LNCAP (cell line): Measurements from ENCODE around the gene CD164L2.

Source experiments
- TF ChIP-seq, protein P1 (sequence below): fragments of 450-650 bp; IDR thresholded peaks from 2 replicates; pipeline ENCODE4 v1.5.1; 2017; ENCODE audit warnings: mild to moderate bottlenecking

Gene CD164L2

DNA sequence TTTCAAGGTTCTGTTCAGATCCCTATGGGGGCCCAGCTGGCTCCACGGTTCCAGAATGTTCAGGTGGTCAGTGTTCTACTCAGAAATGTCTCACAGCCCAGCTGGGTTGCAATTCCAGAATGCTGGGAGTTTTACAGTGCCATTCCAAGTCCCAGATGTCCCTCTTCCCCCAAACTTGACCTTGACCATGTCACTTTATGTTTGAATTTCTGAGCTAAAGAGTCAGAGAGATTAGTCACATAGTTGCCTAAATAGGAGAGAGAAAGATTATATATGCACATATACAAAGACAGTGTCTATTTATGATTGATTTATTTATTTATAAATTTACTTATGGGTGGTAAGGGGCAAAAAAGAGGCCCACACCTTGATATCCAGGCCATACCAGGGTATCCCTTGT lies 11.8 kb upstream of the CD164L2 start:
- TF ChIP-seq, protein P1, sequence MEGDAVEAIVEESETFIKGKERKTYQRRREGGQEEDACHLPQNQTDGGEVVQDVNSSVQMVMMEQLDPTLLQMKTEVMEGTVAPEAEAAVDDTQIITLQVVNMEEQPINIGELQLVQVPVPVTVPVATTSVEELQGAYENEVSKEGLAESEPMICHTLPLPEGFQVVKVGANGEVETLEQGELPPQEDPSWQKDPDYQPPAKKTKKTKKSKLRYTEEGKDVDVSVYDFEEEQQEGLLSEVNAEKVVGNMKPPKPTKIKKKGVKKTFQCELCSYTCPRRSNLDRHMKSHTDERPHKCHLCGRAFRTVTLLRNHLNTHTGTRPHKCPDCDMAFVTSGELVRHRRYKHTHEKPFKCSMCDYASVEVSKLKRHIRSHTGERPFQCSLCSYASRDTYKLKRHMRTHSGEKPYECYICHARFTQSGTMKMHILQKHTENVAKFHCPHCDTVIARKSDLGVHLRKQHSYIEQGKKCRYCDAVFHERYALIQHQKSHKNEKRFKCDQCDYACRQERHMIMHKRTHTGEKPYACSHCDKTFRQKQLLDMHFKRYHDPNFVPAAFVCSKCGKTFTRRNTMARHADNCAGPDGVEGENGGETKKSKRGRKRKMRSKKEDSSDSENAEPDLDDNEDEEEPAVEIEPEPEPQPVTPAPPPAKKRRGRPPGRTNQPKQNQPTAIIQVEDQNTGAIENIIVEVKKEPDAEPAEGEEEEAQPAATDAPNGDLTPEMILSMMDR: no peak

DNA sequence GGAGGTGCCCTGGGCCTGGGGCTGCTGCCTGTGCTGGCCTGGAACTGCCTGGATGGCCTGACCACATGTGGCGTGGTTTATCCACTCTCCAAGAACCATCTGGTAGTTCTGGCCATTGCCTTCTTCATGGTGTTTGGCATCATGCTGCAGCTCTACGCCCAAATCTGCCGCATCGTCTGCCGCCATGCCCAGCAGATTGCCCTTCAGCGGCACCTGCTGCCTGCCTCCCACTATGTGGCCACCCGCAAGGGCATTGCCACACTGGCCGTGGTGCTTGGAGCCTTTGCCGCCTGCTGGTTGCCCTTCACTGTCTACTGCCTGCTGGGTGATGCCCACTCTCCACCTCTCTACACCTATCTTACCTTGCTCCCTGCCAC lies 11.1 kb upstream of the CD164L2 start:
- TF ChIP-seq, protein P1: no peak

DNA sequence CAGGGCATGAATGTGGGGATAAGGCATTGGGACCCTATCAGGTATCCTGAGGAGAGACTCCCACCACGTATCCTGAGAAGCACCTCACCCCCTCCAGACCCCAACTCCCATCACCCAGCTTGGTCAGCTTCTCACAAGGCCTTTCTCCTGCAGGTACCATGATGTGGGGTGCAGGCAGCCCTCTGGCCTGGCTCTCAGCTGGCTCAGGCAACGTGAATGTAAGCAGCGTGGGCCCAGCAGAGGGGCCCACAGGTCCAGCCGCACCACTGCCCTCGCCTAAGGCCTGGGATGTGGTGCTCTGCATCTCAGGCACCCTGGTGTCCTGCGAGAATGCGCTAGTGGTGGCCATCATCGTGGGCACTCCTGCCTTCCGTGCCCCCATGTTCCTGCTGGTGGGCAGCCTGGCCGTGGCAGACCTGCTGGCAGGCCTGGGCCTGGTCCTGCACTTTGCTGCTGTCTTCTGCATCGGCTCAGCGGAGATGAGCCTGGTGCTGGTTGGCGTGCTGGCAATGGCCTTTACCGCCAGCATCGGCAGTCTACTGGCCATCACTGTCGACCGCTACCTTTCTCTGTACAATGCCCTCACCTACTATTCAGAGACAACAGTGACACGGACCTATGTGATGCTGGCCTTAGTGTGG lies 10.6 kb upstream of the CD164L2 start:
- TF ChIP-seq, protein P1: no peak

DNA sequence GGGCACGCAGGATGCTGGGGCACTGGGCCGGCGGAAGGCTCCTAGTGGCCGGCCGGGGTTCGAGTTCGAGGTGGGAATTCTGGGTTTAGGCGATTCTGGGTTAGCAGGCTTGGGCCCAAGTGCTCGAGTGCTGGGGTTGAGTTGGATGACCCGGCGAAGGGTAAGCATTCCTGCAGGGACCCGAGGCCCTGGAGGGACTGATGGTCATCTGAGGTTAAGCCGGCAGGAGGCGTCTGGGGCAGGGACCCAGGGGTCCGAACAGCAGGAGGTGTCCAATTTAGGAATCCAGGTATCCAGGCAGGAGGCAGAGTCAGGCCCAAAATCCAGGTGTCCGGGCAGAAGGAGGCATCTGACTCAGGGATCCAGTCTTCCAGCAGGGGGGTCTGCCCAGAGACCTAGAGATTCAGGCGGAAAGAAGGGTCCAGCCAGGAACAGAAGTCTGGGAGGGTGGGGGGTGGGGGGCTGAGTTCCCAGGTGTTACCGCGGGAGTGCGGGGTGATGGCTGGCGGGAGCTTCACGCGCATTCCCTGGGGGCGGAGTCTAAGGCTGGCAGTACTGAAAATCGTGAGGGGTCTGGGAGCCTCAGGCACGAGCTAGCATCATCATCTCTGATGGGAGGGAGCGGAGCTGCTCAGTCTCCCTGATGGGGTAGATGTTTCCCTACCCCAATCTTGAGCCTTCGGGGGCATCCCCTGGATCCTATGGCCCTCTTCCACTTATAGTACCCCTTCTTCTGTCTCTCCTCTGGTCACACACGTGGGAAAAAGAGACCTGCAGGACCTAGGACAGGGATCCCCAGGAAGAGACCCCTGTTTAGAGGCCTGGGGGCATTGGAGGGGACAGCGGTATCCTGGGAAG lies 9.9 kb upstream of the CD164L2 start:
- TF ChIP-seq, protein P1: no peak

DNA sequence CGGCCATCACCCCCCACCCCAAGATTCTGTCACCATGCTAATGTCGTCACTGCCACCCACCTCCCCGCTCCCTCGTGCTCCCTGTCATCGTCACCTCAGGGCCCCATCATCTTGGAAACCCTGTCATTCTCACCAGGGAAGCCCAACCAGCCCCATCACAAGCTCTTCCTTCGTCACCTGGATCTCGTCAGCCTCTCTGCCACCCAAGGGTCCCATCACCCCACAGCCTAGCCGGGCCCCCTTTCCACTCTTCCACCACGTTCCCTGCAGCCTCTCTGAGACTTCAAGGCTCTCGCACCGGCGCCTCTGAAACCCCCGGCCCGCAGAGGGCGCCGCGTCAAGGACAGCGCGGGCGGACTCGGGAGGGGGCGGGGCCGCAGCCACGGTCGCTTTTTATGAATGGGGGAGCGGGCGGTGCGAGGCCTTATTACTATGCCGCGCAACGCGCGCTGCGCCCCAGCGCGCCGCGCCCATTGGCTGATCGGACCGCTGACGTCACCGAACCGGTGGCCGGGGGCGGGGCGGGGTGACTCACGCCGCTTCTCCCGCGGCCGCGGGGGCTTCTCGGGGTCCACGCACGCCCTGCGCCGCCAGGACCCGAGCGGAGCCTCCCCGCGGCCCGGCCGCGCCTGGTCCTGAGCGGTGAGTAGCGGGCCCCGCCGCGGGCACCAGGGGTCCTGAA lies 9.1 kb upstream of the CD164L2 start, which contains the start of gene GPR3:
GPR3 (plus strand) TSS at position 527 of the 682 bp plus-strand sequence. CDS start 1,177 bp downstream, outside the sequence.
- TF ChIP-seq, protein P1: peak; percentile 72

DNA sequence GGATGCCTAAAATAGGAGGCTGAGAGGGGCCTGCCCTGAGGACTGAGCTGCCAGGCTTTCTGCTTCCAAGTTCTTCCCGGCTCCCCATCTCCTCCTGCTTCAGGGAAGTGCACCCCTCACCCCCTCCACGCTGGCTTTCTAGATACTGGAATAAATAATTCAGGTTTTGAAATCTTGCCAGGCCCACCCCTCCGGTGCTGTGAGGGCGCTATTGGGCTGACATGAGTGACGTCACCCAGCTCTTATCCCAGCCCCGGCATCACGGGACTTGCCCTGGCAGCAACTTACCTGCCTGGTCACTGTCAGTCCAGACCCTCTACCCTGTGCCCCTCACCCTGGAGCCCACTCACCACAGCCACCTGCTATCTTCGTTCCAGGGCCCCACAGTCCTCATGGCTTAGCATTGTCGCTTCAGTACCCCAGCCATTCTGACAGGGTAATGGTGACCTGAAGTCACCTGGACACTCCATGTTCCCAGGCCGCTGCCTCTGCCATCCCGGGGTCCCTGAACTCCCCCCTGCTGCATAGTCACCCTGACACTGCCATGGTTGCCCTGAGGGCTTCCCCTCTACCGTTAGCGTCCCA lies 8.5 kb upstream of the CD164L2 start:
- TF ChIP-seq, protein P1: no peak

DNA sequence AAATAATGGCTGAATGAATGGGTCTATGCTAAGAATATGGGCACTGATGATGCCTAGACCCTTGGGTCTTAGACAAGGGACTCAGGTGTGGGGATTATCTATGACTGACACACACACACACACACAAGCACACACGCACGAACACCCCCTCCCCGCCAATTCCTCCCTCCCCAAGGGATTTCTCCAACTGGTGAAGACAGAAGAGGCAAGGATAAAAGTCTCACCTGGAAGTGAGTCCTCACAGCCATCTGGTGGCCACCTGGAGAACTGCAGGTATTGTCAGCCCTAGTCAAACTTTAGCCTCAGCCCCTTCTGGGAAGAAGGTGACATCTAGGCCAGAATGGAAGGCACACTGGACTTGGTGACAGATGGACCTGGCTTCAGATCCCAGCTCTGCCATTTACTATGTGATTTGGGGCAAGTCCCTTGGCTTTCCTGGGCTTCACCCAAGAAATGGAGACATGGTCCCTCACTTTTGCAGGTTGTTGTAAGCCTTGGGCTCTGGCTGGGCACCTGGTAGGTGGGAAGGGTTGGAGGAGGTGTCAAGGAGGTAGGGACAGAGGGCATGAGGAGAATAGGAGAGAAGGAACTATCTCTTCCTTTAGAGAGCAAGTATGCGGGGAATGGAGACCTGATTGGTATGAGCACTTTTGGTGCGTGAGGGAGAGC lies 5.3 kb upstream of the CD164L2 start:
- TF ChIP-seq, protein P1: peak; percentile 89
